GM18909 (cell line): Measurements from ENCODE around the gene HNRNPLL.
"Not testable (repeated sequence)": the region's sequence is repeated elsewhere in the genome, so short reads cannot be mapped to it uniquely, and the experiment has no call there.

ENCODE experiments used
- ATAC-seq: cut with Tn5 transposase; IDR thresholded peaks from one replicate; pipeline ENCODE4 v1.9.1; 2021; ENCODE audit warnings: mild to moderate bottlenecking; ENCODE audit not compliant: unreplicated experiment, poor library complexity

The HNRNPLL gene

GRCh38 chr2:38620282-38620977, 17.7 kb upstream of the HNRNPLL start:
- no peak for ATAC-seq

GRCh38 chr2:38619458-38620164, 16.9 kb upstream of the HNRNPLL start:
- no peak for ATAC-seq

- no peak for ATAC-seq
Measured at GRCh38 chr2:38617301-38617700, 14.6 kb upstream of the HNRNPLL start.

- ATAC-seq = no peak
Measured at GRCh38 chr2:38615237-38615636, 12.5 kb upstream of the HNRNPLL start.

- no peak for ATAC-seq
Measured at GRCh38 chr2:38613849-38614213, 11.1 kb upstream of the HNRNPLL start.

GRCh38 chr2:38613126-38613848, 10.6 kb upstream of the HNRNPLL start:
- no peak for ATAC-seq

- peak; percentile 67 for ATAC-seq
Measured at GRCh38 chr2:38610851-38611801, 8.4 kb upstream of the HNRNPLL start.

GRCh38 chr2:38609246-38609645, 6.5 kb upstream of the HNRNPLL start:
- ATAC-seq = not testable (repeated sequence)

GRCh38 chr2:38608755-38609154, 6.0 kb upstream of the HNRNPLL start:
- ATAC-seq = no peak

GRCh38 chr2:38605298-38605830, 2.6 kb upstream of the HNRNPLL start:
- no peak for ATAC-seq

- ATAC-seq = peak; percentile 49
Measured at GRCh38 chr2:38603402-38604290, 918 bp upstream of the HNRNPLL start.

GRCh38 chr2:38602136-38602731, 494 bp downstream of the HNRNPLL start:
- peak; percentile 15 for ATAC-seq

- ATAC-seq = no peak
Measured at GRCh38 chr2:38601463-38602135, 1.1 kb downstream of the HNRNPLL start.

GRCh38 chr2:38600921-38601455, 1.7 kb downstream of the HNRNPLL start:
- no peak for ATAC-seq

- ATAC-seq = no peak
Measured at GRCh38 chr2:38600242-38600891, 2.4 kb downstream of the HNRNPLL start.

- no peak for ATAC-seq
Measured at GRCh38 chr2:38599706-38600105, 3.0 kb downstream of the HNRNPLL start.

- ATAC-seq = no peak
Measured at GRCh38 chr2:38598991-38599295, 3.8 kb downstream of the HNRNPLL start.
